ENCODE results near the gene CDC123. TPM values are rescaled to one million over a fixed set of nuclear protein-coding genes. Genes with fewer than 3 reads are reported as not detected.

Gene CDC123
- total and polyA plus RNA-seq, 8 donors: 51.9 to 98.6 (median 90.7) TPM

DNA sequence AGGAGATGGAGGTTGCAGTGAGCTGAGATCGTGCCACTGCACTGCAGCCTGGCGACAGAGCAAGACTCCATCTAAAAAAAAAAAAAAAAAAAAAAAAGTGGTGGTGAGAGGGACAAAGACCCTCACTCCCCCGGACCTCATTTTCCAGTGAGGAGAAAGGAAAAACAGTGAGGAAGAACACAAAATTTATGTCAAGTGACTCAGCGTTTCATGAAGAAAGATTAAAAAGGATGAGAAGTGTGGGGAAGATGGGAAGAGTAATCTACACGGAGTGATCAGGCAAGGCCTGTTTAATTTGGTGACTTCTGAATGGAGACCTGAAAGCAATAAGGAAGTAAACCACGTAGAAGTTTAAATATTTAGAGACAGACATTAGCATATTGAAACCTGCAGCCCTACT, 7.3 kb upstream of the CDC123 start:
- intact Hi-C loops (cut with DNase I): no loop called here
- H3K4me1 ChIP-seq: peaks cover 6 to 37% of the 10 kb centered on the region in 2 donors
- no peak for ATAC-seq
- TF ChIP-seq CTCF (IDR thresholded peaks at IDR 0.05): no peak
- H3K9me3 ChIP-seq: no peaks in the 10 kb centered on the region
- H3K36me3 ChIP-seq: peaks cover 0 to 32% of the 10 kb centered on the region in 2 donors
- no peak overlapping the region for H3K4me3 ChIP-seq
- no peak overlapping the region for H3K27ac ChIP-seq
- H3K27me3 ChIP-seq: no peaks in the 10 kb centered on the region
- no peak for DNase-seq

- no peak for TF ChIP-seq CTCF (IDR thresholded peaks at IDR 0.05)
Observed at GRCh38 chr10:12189426-12189825, 6.6 kb upstream of the CDC123 start.

GRCh38 chr10:12191715-12192114, 4.3 kb upstream of the CDC123 start:
- peaks cover 0 to 4% of the 10 kb centered on the region in 2 donors for H3K36me3 ChIP-seq
- TF ChIP-seq CTCF (IDR thresholded peaks at IDR 0.05): no peak

More at GRCh38 chr10:12189426-12189825, 6.6 kb upstream of the CDC123 start:
- Histone ChIP-seq H3K36me3 (peaks cover 0 to 26% of the 10 kb centered on the region in 2 donors), H3K9me3 (no peaks in the 10 kb centered on the region), H3K4me3 (no peak overlapping the region), H3K4me1 (peaks cover 12 to 45% of the 10 kb centered on the region in 2 donors), H3K27ac (no peak overlapping the region), H3K27me3 (no peaks in the 10 kb centered on the region)
- DNase-seq (no peak), ATAC-seq (no peak)
- intact Hi-C loops (cut with DNase I): no loop called here

GRCh38 chr10:12193193-12193592, 2.8 kb upstream of the CDC123 start:
- ATAC-seq: no peak
- no peaks in the 10 kb centered on the region for H3K9me3 ChIP-seq
- intact Hi-C loops (cut with DNase I): no loop called here
- peak in 1 of 4 donors; percentile 2 for DNase-seq
- H3K27ac ChIP-seq: no peak overlapping the region
- no peaks in the 10 kb centered on the region for H3K27me3 ChIP-seq
- no peaks in the 10 kb centered on the region for H3K36me3 ChIP-seq
- no peak overlapping the region for H3K4me3 ChIP-seq
- no peak for TF ChIP-seq CTCF (IDR thresholded peaks at IDR 0.05)
- H3K4me1 ChIP-seq: peaks cover 21 to 61% of the 10 kb centered on the region in 2 donors

More at GRCh38 chr10:12191715-12192114, 4.3 kb upstream of the CDC123 start:
- intact Hi-C loops (cut with DNase I): no loop called here
- Histone ChIP-seq H3K27ac (no peak overlapping the region), H3K4me3 (no peak overlapping the region), H3K4me1 (peaks cover 13 to 47% of the 10 kb centered on the region in 2 donors), H3K9me3 (no peaks in the 10 kb centered on the region), H3K27me3 (no peaks in the 10 kb centered on the region)
- DNase-seq: no peak
- no peak for ATAC-seq

- Histone ChIP-seq H3K27ac (peak overlapping the region; percentile 92 to 94), H3K9me3 (no peaks in the 10 kb centered on the region), H3K4me3 (peak overlapping the region; percentile 89 to 95), H3K27me3 (no peaks in the 10 kb centered on the region), H3K36me3 (peaks cover 0 to 11% of the 10 kb centered on the region in 2 donors), H3K4me1 (peaks cover 21 to 72% of the 10 kb centered on the region in 2 donors)
- intact Hi-C loops (cut with DNase I): no loop called here
- DNase-seq (peak in 3 of 4 donors; percentile 28 to 87 (median 63)), ATAC-seq (peak; percentile 73)
- TF ChIP-seq CTCF (IDR thresholded peaks at IDR 0.05): no peak
Observed at GRCh38 chr10:12194752-12195271, 1.2 kb upstream of the CDC123 start.

Measured in left lung (tissue), 10 donors.